ENCODE results near the gene RACK1.
A peak's percentile ranks its signal among the peaks of the same experiment; 100 is the strongest.

RACK1 gene

DNA sequence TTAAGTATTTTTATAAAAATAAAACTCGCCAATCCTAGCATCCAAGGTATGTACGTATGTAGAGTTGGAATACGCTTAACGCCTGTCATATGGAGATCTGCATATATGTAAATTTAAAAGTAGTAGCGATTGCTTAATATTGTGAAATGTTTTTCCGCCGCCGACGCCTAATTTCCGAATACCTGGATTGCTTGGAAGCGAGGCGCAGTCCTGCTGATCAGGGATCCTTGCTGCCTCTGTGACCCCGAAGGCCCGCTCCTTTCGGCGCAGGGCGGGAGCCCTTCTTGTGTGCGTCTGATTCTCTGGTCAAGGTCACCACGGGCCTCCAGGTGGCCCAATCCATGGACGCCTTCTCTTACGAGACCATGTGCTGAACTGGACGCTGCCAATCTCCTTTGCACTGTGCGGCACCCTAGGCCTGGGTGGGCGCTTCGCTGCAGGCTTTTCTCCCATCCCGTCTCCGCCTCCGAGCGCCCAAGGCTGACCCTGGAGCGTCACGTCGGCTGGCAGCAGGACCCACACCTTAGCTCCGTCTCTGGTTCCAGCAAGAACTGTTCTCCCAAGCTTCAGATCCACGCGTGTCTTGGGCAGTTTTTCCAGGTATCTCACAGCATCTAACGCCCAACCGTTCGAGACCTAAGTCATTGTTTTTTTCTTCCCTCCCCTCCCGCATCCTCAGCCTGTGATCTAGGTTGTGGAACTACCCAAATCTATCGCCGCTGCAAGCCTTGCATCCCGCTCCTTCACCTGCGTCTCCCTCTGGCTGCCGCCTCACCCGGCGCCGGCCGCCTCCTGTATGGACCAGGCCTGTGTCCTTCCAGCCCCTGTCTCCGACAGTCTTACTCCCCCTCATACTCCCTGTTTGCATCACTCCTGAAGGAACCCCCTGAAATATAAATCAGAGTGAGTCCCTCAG is 24.2 kb downstream of the RACK1 start:
- no peak overlapping the region for H3K27ac ChIP-seq (replicated peaks)
- TF ChIP-seq, protein P1, sequence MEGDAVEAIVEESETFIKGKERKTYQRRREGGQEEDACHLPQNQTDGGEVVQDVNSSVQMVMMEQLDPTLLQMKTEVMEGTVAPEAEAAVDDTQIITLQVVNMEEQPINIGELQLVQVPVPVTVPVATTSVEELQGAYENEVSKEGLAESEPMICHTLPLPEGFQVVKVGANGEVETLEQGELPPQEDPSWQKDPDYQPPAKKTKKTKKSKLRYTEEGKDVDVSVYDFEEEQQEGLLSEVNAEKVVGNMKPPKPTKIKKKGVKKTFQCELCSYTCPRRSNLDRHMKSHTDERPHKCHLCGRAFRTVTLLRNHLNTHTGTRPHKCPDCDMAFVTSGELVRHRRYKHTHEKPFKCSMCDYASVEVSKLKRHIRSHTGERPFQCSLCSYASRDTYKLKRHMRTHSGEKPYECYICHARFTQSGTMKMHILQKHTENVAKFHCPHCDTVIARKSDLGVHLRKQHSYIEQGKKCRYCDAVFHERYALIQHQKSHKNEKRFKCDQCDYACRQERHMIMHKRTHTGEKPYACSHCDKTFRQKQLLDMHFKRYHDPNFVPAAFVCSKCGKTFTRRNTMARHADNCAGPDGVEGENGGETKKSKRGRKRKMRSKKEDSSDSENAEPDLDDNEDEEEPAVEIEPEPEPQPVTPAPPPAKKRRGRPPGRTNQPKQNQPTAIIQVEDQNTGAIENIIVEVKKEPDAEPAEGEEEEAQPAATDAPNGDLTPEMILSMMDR (IDR thresholded peaks at IDR 0.05; ENCODE audit: insufficient read depth, low read length) = no peak
- TF ChIP-seq SPI1 (IDR thresholded peaks at IDR 0.05; ENCODE audit: borderline replicate concordance, low read depth) (no peak), GABPA (IDR thresholded peaks at IDR 0.05; ENCODE audit: low read depth) (no peak), POLR2AphosphoS5 (IDR thresholded peaks at IDR 0.05; ENCODE audit: low read depth) (no peak)
- TF ChIP-seq, protein P2, sequence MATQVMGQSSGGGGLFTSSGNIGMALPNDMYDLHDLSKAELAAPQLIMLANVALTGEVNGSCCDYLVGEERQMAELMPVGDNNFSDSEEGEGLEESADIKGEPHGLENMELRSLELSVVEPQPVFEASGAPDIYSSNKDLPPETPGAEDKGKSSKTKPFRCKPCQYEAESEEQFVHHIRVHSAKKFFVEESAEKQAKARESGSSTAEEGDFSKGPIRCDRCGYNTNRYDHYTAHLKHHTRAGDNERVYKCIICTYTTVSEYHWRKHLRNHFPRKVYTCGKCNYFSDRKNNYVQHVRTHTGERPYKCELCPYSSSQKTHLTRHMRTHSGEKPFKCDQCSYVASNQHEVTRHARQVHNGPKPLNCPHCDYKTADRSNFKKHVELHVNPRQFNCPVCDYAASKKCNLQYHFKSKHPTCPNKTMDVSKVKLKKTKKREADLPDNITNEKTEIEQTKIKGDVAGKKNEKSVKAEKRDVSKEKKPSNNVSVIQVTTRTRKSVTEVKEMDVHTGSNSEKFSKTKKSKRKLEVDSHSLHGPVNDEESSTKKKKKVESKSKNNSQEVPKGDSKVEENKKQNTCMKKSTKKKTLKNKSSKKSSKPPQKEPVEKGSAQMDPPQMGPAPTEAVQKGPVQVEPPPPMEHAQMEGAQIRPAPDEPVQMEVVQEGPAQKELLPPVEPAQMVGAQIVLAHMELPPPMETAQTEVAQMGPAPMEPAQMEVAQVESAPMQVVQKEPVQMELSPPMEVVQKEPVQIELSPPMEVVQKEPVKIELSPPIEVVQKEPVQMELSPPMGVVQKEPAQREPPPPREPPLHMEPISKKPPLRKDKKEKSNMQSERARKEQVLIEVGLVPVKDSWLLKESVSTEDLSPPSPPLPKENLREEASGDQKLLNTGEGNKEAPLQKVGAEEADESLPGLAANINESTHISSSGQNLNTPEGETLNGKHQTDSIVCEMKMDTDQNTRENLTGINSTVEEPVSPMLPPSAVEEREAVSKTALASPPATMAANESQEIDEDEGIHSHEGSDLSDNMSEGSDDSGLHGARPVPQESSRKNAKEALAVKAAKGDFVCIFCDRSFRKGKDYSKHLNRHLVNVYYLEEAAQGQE (IDR thresholded peaks at IDR 0.05; ENCODE audit: insufficient replicate concordance, low read depth) = no peak
- no peak overlapping the region for H3K4me3 ChIP-seq (replicated peaks; ENCODE audit: insufficient read depth, low read length)
- H3K27me3 ChIP-seq (ENCODE audit: insufficient read depth, poor library complexity, severe bottlenecking) = no peaks in the 10 kb centered on the region
- DNase-seq (ENCODE audit: low read depth in 1 of 2, low spot score in 1 of 2) = no peak

DNA sequence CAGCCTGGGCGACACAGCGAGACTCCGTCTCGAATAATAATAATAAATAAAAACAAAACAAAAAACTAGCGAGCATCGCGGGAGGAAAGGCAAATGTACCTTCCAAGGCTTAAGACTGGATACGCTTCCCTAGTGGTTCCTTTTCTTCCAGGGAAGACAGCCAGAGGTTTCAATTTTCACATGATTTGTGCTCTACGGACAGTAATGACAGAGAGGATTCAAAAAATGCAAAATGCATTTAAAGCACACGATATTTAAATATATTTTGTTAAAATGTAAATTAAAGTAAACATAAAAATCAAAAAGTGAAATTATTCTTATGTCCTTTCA is 24.9 kb downstream of the RACK1 start:
- TF ChIP-seq POLR2AphosphoS5 (IDR thresholded peaks at IDR 0.05; ENCODE audit: low read depth) (no peak), SPI1 (IDR thresholded peaks at IDR 0.05; ENCODE audit: borderline replicate concordance, low read depth) (no peak)
- Histone ChIP-seq H3K27me3 (ENCODE audit: insufficient read depth, poor library complexity, severe bottlenecking) (no peaks in the 10 kb centered on the region), H3K4me3 (replicated peaks; ENCODE audit: insufficient read depth, low read length) (peak overlapping the region; percentile 32), H3K27ac (replicated peaks) (peak overlapping the region; percentile 56)
- DNase-seq (ENCODE audit: low read depth in 1 of 2, low spot score in 1 of 2) = no peak

DNA sequence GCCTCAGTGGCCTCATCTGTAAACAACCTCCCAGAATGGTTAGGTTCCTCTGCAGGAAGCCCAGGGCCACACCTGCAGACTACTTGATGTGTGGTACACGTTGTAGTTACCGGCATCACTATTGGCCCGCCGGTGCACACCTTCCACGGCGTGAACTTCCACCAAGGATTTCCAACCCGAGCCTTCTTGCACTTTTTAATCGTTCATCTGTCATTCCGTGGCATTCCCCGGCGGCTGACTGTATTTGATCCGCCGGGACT is 26.0 kb downstream of the RACK1 start:
- Histone ChIP-seq H3K27ac (replicated peaks) (peak overlapping the region; percentile 1; the same call in 1 of the 2 replicates), H3K4me3 (replicated peaks; ENCODE audit: insufficient read depth, low read length) (peak overlapping the region; percentile 51), H3K27me3 (ENCODE audit: insufficient read depth, poor library complexity, severe bottlenecking) (no peaks in the 10 kb centered on the region)
- DNase-seq (ENCODE audit: low read depth in 1 of 2, low spot score in 1 of 2) = no peak
- TF ChIP-seq GABPA (IDR thresholded peaks at IDR 0.05; ENCODE audit: low read depth) = no peak
- no peak for TF ChIP-seq SPI1 (IDR thresholded peaks at IDR 0.05; ENCODE audit: borderline replicate concordance, low read depth)
- TF ChIP-seq POLR2AphosphoS5 (IDR thresholded peaks at IDR 0.05; ENCODE audit: low read depth) = no peak

DNA sequence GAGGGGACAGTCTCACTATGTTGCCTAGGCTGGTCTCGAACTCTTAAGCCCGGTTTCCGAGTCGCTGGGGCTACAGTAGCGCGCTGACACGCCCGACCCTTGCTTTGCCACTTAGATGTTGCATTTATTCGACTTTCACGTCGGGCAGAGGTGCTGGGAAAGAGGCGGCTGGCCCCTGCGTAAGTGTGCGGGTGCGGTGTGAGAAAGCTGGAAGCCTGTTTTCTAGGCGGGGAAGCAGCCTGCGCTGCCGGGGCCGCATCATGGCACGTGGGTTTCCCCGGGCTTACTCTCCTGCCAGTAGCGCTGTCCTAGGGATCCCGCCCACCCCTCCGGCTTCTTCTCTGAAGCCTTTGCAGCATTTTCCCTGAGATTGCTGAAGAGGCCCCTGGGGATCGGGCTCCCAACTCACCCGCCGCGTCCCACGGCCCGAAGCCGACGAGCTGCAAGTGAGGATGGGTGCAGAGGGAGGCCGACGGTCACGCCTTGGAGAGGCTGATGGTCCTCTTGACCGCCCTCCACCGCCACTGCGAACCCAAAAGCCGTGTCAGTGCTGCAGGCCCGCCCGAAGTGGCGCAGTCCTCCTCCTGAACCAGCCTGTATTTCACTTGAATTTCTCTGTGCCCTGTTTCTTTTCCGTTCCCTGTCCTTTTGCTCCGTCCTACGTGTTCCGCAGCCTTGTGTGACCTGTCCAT is 26.4 kb downstream of the RACK1 start:
- Histone ChIP-seq H3K4me3 (replicated peaks; ENCODE audit: insufficient read depth, low read length) (peak overlapping the region; percentile 51), H3K27ac (replicated peaks) (peak overlapping the region; percentile 1; the same call in 1 of the 2 replicates), H3K27me3 (ENCODE audit: insufficient read depth, poor library complexity, severe bottlenecking) (no peaks in the 10 kb centered on the region)
- DNase-seq (ENCODE audit: low read depth in 1 of 2, low spot score in 1 of 2) = peak in 1 of 2 experiments; percentile 75
- TF ChIP-seq, protein P2 (IDR thresholded peaks at IDR 0.05; ENCODE audit: insufficient replicate concordance, low read depth) = no peak
- TF ChIP-seq POLR2AphosphoS5 (IDR thresholded peaks at IDR 0.05; ENCODE audit: low read depth) (no peak), GABPA (IDR thresholded peaks at IDR 0.05; ENCODE audit: low read depth) (no peak), SPI1 (IDR thresholded peaks at IDR 0.05; ENCODE audit: borderline replicate concordance, low read depth) (no peak)
- TF ChIP-seq, protein P1 (IDR thresholded peaks at IDR 0.05; ENCODE audit: insufficient read depth, low read length) = peak; percentile 9
